Small intestine (tissue), 16 donors: Measurements from ENCODE around the gene ANKMY1. TPM values are rescaled to one million over a fixed set of nuclear protein-coding genes. Genes with fewer than 3 reads are reported as not detected.
A peak's percentile ranks its signal among the peaks of the same experiment; 100 is the strongest.

Experiments
- DNase-seq, 2 donors: peaks; one replicate each; pipeline versions ENCODE4 v3.0.0 to v3.0.0-alpha.2; 2013
- FAIRE-seq: peaks from 2 replicates; lab custom pipeline; 2012; peaks lifted over from hg19 to GRCh38; lab: Jason Lieb, UNC
- H3K27ac ChIP-seq, 3 donors: one replicate each; pipeline ENCODE4 v1.5.1; 2013; ENCODE audit warnings: low read length in 2 of 3, mild to moderate bottlenecking in 2 of 3, control low read depth in 1 of 3, inconsistent platforms in 1 of 3, low read depth in 1 of 3, moderate library complexity in 1 of 3
- H3K27me3 ChIP-seq, 3 donors: one replicate each; pipeline ENCODE4 v1.6.1; 2013; ENCODE audit warnings: low read length in 3 of 3, inconsistent platforms in 1 of 3; ENCODE audit not compliant: control insufficient read depth in 3 of 3, insufficient read depth in 3 of 3
- H3K36me3 ChIP-seq, 3 donors: one replicate each; pipeline ENCODE4 v1.6.1; 2013; ENCODE audit warnings: low read length in 3 of 3, inconsistent platforms in 1 of 3, low read depth in 1 of 3, mild to moderate bottlenecking in 1 of 3, moderate library complexity in 1 of 3; ENCODE audit not compliant: control insufficient read depth in 3 of 3, insufficient read depth in 2 of 3
- H3K4me1 ChIP-seq, 3 donors: one replicate each; pipeline ENCODE4 v1.6.1; 2013; ENCODE audit warnings: low read length in 2 of 3, inconsistent platforms in 1 of 3, low read depth in 1 of 3, mild to moderate bottlenecking in 1 of 3, moderate library complexity in 1 of 3; ENCODE audit not compliant: control insufficient read depth in 3 of 3, insufficient read depth in 2 of 3
- H3K4me3 ChIP-seq, 3 donors: one replicate each; pipeline ENCODE4 v1.5.1; 2013; ENCODE audit warnings: low read length in 3 of 3, control low read depth in 1 of 3, inconsistent platforms in 1 of 3, low read depth in 1 of 3, mild to moderate bottlenecking in 1 of 3, moderate library complexity in 1 of 3
- H3K9me3 ChIP-seq, 2 donors: one replicate each; pipeline ENCODE4 v1.6.1; 2013; ENCODE audit warnings: low read depth in 1 of 2, low read length in 1 of 2; ENCODE audit not compliant: control insufficient read depth in 2 of 2, insufficient read depth in 1 of 2
- WGBS, 3 donors: extraction: QIAGEN DNeasy Blood & Tissue Kit; methylation state at CpG; one replicate each; pipeline ENCODE4 v1.1.7; 2013; 5-methylcytosine and 5-hydroxymethylcytosine counted together
- long read RNA-seq, 10 donors: transcript quantifications; one replicate each; lab custom pipeline, GENCODE V29; 2026
- polyA plus RNA-seq, 4 donors: library from polyadenylated mRNA; stranded (reverse) in 3 of 4; unstranded in 1 of 4; fragments of 200-250 nt in 3 of 4; fragments of 120-200 nt in 1 of 4; gene quantifications; one replicate each; pipeline versions ENCODE4 v1.2.1 to v1.2.3, GENCODE V29; 2013
- donor health status: healthy with polysubstance abuse.
- donor health status: control.
- donor health status: control.
- donor health status: Bipolar disorder and iron deficiency.
- donor health status: healthy.

ANKMY1 gene, protein sequence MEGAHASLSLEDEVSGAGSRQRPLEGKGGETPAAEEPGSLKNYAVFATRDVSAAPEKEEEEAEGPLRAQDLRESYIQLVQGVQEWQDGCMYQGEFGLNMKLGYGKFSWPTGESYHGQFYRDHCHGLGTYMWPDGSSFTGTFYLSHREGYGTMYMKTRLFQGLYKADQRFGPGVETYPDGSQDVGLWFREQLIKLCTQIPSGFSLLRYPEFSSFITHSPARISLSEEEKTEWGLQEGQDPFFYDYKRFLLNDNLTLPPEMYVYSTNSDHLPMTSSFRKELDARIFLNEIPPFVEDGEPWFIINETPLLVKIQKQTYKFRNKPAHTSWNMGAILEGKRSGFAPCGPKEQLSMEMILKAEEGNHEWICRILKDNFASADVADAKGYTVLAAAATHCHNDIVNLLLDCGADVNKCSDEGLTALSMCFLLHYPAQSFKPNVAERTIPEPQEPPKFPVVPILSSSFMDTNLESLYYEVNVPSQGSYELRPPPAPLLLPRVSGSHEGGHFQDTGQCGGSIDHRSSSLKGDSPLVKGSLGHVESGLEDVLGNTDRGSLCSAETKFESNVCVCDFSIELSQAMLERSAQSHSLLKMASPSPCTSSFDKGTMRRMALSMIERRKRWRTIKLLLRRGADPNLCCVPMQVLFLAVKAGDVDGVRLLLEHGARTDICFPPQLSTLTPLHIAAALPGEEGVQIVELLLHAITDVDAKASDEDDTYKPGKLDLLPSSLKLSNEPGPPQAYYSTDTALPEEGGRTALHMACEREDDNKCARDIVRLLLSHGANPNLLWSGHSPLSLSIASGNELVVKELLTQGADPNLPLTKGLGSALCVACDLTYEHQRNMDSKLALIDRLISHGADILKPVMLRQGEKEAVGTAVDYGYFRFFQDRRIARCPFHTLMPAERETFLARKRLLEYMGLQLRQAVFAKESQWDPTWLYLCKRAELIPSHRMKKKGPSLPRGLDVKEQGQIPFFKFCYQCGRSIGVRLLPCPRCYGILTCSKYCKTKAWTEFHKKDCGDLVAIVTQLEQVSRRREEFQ
- 10 to 100 TPM in 1 of 4 donors, 1 to 10 TPM in 3; 3.4 to 13.0 (median 5.9) TPM for polyA plus RNA-seq
- long read RNA-seq, donor 1: 0 reads
- long read RNA-seq, donor 2, partial matches to known transcripts: 46 of 61 reads
- long read RNA-seq, donor 2, other reads (novel, unspliced or antisense): 15 of 61 reads
- long read RNA-seq, donor 3, full-length matches to known transcripts: 2 of 9 reads
- long read RNA-seq, donor 3, partial matches to known transcripts: 7 of 9 reads
- long read RNA-seq, donor 3, other reads (novel, unspliced or antisense): 0 of 9 reads
- long read RNA-seq, donor 4: 0 reads
- long read RNA-seq, donor 5: 0 reads
- long read RNA-seq, donor 6: 0 reads
- long read RNA-seq, donor 7: 0 reads
- long read RNA-seq, donor 8: 0 reads
- long read RNA-seq, donor 9, full-length matches to known transcripts: 2 of 2 reads
- long read RNA-seq, donor 9, partial matches to known transcripts: 0 of 2 reads
- long read RNA-seq, donor 9, other reads (novel, unspliced or antisense): 0 of 2 reads
- long read RNA-seq, donor 10, full-length matches to known transcripts: 2 of 23 reads
- long read RNA-seq, donor 10, partial matches to known transcripts: 21 of 23 reads
- long read RNA-seq, donor 10, other reads (novel, unspliced or antisense): 0 of 23 reads

DNA sequence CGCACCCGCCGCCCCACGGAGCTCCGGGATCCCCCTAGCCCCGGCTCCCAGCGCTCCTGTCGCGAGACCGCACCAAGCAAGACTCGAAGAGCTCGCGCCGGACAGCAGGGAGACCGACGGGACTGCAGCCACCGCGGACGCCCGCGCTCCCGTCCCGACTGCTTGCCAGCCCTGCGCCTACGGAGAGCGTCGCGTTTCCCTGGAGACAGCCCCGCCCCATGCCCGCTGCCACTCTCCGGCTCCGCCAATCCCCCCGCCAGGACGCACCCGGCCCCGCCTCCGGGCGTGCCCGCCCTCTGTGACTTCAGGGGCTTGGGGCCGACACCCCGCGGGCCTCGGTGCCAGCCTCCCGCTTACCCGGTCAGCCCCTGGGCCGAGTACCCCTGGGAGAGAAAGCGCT, at the start of gene ANKMY1:
Gene ANKMY1 (minus strand): TSS at position 181 of the 400 bp plus-strand sequence. CDS start 653 bp downstream, outside the sequence.
- FAIRE-seq: no peak
- peak; percentile 69 to 88 for DNase-seq

DNA sequence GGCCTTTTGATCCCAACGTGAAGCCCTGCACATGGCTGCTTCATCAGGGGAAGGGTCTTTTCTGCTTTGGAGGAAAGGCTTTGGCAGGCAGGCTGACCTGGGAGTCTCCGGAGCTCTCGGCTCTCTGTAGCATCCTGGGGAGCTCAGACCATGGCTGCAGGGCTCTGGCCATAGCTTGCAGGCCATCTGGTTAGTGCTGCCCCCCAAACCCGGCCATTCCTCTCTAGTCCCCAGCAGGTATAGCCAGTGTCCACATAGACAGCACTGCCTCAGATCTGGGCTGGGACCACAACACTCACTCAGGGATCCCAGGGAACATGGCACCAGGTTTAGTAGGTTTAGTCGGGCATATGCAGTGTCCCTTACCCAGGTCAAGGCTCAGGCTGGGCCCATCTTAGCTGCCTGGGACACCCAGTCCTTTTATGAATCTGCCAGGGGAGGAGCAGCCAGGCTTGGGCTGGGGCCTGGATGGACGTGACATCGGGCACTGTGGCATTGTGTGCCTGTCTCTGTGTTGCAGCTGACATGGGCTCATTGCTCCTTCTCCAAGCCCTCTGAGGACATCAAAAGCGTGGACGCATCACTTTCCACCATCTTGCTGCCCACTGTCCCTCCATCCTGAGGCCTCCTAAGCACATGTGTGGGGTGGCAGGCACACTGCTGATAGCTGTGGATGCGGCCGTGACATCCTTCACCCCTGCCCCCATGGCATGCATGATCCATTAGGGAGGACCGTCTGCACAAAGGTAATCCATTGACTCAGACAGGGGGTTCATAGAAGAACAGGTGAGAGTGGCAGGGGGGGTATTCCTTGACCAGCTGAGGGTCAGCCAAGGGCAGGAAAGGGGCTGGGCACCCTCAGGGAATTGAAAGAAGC, 48.3 kb upstream of the ANKMY1 start:
- H3K9me3 ChIP-seq: no peaks in the 10 kb centered on the region
- FAIRE-seq (no peak), DNase-seq (peak in 1 of 2 donors; percentile 25)
- peak overlapping the region; percentile 24 to 95 (median 74) for H3K4me3 ChIP-seq
- WGBS, 3 donors: 23 to 65% (median 45%) methylated on average over 12 of the region's 12 CpGs
- peak overlapping the region; percentile 92 to 96 (median 92) for H3K27ac ChIP-seq
- H3K27me3 ChIP-seq: no peaks in the 10 kb centered on the region
- peaks cover 0 to 24% (median 0%) of the 10 kb centered on the region in 3 donors for H3K4me1 ChIP-seq
- peaks cover 0 to 39% (median 0%) of the 10 kb centered on the region in 3 donors for H3K36me3 ChIP-seq

More for the DNA sequence above, at the start of gene ANKMY1:
- no peaks in the 10 kb centered on the region for H3K27me3 ChIP-seq
- H3K9me3 ChIP-seq: no peaks in the 10 kb centered on the region
- H3K27ac ChIP-seq: no peak within 1 kb of the TSS
- H3K36me3 ChIP-seq: peaks cover 0 to 36% (median 0%) of the 10 kb centered on the region in 3 donors
- WGBS, 3 donors: 5 to 6% (median 6%) methylated on average over 34 to 47 of the region's 47 CpGs
- peak within 1 kb of the TSS in 2 of 3 donors; percentile 35 to 56 for H3K4me3 ChIP-seq
- H3K4me1 ChIP-seq: peaks cover 6 to 40% (median 8%) of the 10 kb centered on the region in 3 donors

DNA sequence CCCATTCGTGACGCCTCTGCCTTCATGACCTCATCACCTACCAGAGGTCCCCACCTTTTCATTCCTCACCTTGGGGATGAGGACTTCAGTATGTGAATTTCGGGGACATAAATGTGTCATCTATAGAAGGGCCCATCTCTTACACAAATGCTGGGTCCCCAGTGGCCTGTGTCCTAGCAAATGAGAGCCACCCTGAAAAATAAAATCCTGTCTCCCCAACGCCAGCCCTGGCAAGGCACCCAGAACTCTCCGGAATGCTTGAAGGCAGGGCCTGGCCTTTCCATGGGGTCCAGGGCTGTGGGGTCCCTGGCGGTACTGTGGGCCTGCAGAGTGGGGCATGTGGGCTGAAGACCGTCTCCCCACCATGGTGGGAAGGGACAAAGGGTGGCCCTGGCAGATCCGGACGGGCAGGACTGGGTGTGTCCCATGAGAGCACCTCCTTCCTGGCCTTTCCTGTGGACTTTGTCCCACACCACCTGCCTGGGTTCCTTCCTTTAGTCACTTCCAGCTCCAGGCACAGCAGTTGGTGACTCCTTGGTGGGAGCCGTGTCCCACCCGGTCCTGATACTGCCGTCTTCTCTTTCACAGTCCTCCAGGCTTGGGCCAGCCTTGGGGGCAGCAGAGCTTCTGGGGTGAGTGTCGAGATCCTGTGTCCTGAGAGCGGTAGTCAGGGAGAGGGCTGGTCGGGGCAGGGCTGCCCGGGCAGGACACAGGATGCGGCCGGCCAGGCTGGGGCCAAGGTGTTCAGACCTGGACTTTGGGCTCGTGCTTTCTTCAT, 47.3 kb upstream of the ANKMY1 start:
- H3K36me3 ChIP-seq: peaks cover 0 to 45% (median 0%) of the 10 kb centered on the region in 3 donors
- no peaks in the 10 kb centered on the region for H3K27me3 ChIP-seq
- DNase-seq (peak; percentile 94 to 97), FAIRE-seq (no peak)
- peaks cover 0 to 24% (median 0%) of the 10 kb centered on the region in 3 donors for H3K4me1 ChIP-seq
- H3K27ac ChIP-seq: peak overlapping the region; percentile 92 to 96 (median 92)
- H3K9me3 ChIP-seq: no peaks in the 10 kb centered on the region
- peak overlapping the region in 2 of 3 donors; percentile 74 to 95 for H3K4me3 ChIP-seq
- 13 to 70% (median 40%) methylated on average over 19 of the region's 19 CpGs for WGBS, 3 donors

DNA sequence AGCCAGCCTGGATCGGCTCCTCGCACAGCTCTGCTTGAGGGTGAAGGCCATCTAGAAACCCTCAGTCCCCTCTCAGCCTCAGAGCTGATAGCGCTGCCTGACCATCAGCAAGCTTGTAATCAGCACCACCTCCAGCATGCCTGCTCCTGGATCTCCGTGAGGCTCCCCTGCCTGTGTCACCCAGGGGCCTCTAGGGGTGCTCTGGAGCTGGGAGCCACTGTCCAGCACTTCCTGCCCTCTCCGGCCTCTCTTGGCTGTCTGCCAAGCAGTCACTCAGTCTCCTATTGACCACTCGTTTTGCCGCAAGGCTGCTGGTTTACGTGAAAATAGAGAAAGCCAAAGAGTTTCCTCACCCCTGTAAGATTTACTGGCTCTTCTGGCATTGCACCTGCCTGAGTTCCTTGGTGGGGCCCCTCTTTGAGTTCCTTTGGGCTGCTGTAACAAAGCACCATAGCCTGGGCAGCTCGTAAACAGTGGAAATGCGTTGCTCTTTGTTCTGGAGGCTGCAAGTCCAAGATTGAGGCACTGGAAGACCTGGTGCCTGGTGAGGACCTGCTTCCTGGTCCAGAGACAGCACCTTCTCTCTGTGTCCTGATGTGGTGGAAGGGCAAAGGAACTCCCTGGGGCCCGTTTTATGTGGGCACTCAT, 46.6 kb upstream of the ANKMY1 start:
- peak; percentile 83 to 88 for DNase-seq
- H3K36me3 ChIP-seq: peaks cover 0 to 50% (median 0%) of the 10 kb centered on the region in 3 donors
- H3K27me3 ChIP-seq: no peaks in the 10 kb centered on the region
- no peaks in the 10 kb centered on the region for H3K9me3 ChIP-seq
- no peak for FAIRE-seq
- H3K4me1 ChIP-seq: peaks cover 0 to 24% (median 0%) of the 10 kb centered on the region in 3 donors
- H3K27ac ChIP-seq: peak overlapping the region; percentile 90 to 96 (median 92)
- WGBS, 3 donors: 19 to 39% (median 29%) methylated on average over 10 to 11 of the region's 11 CpGs
- H3K4me3 ChIP-seq: peak overlapping the region in 2 of 3 donors; percentile 28 to 74

DNA sequence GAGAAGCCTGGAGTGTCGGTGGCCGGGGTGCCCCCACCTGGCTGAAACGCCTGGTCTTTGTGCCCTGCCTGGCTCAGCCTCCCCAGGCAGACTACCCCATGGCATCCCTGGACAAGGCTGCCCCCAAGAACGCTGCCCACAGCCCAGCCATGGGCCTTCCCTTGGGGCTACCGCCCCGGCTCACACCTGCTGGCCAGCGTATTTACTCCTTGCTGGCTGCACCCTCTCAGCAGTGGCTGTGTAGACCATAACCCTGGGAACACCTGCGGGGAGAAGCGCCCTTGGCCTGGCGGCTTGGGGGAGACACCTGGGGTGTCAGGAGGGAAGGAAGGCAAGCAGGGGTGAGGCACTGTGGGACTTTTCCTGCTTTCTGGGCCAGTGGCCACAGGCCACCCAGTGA, 46.1 kb upstream of the ANKMY1 start:
- Histone ChIP-seq H3K36me3 (peaks cover 0 to 56% (median 2%) of the 10 kb centered on the region in 3 donors), H3K4me1 (peaks cover 0 to 24% (median 0%) of the 10 kb centered on the region in 3 donors), H3K9me3 (no peaks in the 10 kb centered on the region), H3K4me3 (no peak overlapping the region), H3K27ac (peak overlapping the region; percentile 90 to 96 (median 92)), H3K27me3 (no peaks in the 10 kb centered on the region)
- DNase-seq (peak in 1 of 2 donors; percentile 32), FAIRE-seq (no peak)
- 45 to 78% (median 61%) methylated on average over 10 of the region's 10 CpGs for WGBS, 3 donors

DNA sequence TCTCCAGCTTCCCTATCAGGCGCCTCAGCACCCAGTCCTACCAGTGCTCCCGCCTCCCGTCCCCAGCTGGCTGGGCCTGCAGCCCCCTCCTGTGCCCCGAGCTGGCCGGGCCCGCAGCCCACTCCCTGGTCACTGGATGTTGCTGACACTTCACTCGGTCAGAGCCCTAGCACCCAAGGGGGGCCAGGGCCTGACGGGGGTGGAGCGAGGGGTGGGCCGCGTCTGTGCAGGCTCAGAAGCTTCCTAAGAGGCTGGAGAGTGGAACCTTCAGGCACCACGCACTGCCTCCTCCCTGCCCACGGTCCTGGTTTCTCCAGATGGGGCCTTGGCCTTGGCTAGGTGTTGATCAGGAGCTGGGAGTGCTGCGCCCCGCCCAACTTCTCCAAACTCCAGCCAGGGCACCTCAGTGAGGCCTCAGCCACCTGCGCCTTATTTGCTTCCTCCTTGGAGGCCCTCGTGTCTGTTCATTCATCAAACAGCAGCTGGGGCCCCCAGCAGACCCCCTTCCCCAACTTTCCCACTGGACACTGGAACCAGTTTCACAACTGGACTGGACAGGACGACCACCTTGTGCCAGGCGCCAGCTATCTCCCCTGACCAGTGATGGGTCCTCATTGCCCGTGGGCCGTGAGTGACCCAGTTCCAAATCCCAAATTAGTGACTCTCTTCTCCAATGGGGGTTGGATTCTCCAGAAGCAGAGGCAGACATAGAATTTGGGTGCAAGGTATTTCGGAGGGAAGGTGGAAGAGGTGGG, 45.5 kb upstream of the ANKMY1 start:
- Histone ChIP-seq H3K27me3 (no peaks in the 10 kb centered on the region), H3K9me3 (no peaks in the 10 kb centered on the region), H3K4me3 (no peak overlapping the region), H3K27ac (peak overlapping the region in 2 of 3 donors; percentile 92 to 96), H3K36me3 (peaks cover under 1 to 62% (median 2%) of the 10 kb centered on the region in 3 donors), H3K4me1 (peaks cover 0 to 24% (median 0%) of the 10 kb centered on the region in 3 donors)
- WGBS, 3 donors: 79 to 86% (median 84%) methylated on average over 21 to 22 of the region's 22 CpGs
- FAIRE-seq (no peak), DNase-seq (no peak)
